ENCODE results near the gene CADPS2. TPM values are rescaled to one million over a fixed set of nuclear protein-coding genes. Genes with fewer than 3 reads are reported as not detected.
"Not testable (repeated sequence)": the region's sequence is repeated elsewhere in the genome, so short reads cannot be mapped to it uniquely, and the experiment has no call there.

The CADPS2 gene
- total and polyA plus RNA-seq, 2 of the 8 experiments (the other 6 are each of a cell fraction or from before 2014, with no cell fraction given), result 8.9 to 22.3 TPM

DNA sequence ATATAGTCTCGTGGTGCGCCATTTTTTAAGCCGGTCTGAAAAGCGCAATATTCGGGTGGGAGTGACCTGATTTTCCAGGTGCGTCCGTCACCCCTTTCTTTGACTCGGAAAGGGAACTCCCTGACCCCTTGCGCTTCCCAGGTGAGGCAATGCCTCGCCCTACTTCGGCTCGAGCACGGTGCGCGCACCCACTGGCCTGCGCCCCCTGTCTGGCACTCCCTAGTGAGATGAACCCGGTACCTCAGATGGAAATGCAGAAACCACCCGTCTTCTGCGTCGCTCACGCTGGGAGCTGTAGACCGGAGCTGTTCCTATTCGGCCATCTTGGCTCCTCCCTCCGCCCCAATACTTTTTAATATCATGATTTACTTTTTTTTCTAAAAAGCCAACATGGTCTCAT, 601.7 kb downstream of the CADPS2 start:
- whole genome bisulfite sequencing, 2 experiments (ENCODE audit: extremely low coverage in 1 of 2, insufficient coverage in 1 of 2, insufficient read length in 1 of 2, insufficient replicate concordance in 2 of 2, low coverage in 1 of 2, low lambda C conversion rate in 2 of 2, missing lambda C conversion rate in 1 of 2), result 68% methylated on average over 17 of the region's 24 CpGs; no CpG with 5 or more reads in 1 of the 2 experiments
- not testable (repeated sequence) for H2AK5ac ChIP-seq (ENCODE audit: low read depth, low read length); H3K79me1 ChIP-seq (ENCODE audit: low read depth, low read length); H3K9ac ChIP-seq (replicated peaks in 1 of 4; ENCODE audit: extremely low read depth in 1 of 4, low read depth in 3 of 4, low read length in 3 of 4); H3K27ac ChIP-seq (ENCODE audit: low read depth, low read length); H3K18ac ChIP-seq (ENCODE audit: extremely low read depth, low read length); H3K14ac ChIP-seq (ENCODE audit: insufficient read length); H3K4ac ChIP-seq (replicated peaks; ENCODE audit: insufficient read length, low read depth, low read length); H4K8ac ChIP-seq (ENCODE audit: extremely low read depth, insufficient read depth, low read length); H3K79me2 ChIP-seq (ENCODE audit: control insufficient read depth in 1 of 2, insufficient read depth in 2 of 2, low read length in 2 of 2); H3K56ac ChIP-seq (replicated peaks; ENCODE audit: insufficient read length, low read depth, low read length); H2BK120ac ChIP-seq (replicated peaks; ENCODE audit: low read depth, low read length); H3K4me1 ChIP-seq (replicated peaks in 1 of 4; ENCODE audit: control insufficient read depth in 3 of 4, insufficient read depth in 4 of 4, low read length in 3 of 4); H4K91ac ChIP-seq (replicated peaks; ENCODE audit: insufficient read length, low read length); H3K9me3 ChIP-seq (ENCODE audit: insufficient read depth in 2 of 2, low read depth in 1 of 2, low read length in 1 of 2); H4K20me1 ChIP-seq (replicated peaks in 1 of 2; ENCODE audit: control insufficient read depth in 1 of 2, insufficient read depth in 2 of 2, low read length in 2 of 2); DNase-seq (ENCODE audit: low read depth in 1 of 2, low spot score in 2 of 2); H3K23ac ChIP-seq (ENCODE audit: insufficient read length); H2BK12ac ChIP-seq (ENCODE audit: low read depth, low read length); H3K23me2 ChIP-seq (ENCODE audit: low read depth, low read length); H2BK20ac ChIP-seq (ENCODE audit: low read length); H2BK15ac ChIP-seq (ENCODE audit: low read length); FAIRE-seq; H3K36me3 ChIP-seq (ENCODE audit: control insufficient read depth in 2 of 4, insufficient read depth in 4 of 4, low read length in 3 of 4); H3K27me3 ChIP-seq (replicated peaks in 1 of 4; ENCODE audit: control insufficient read depth in 3 of 4, extremely low read depth in 1 of 4, insufficient read depth in 3 of 4, low read length in 3 of 4); H2BK5ac ChIP-seq (ENCODE audit: low read depth, low read length); H4K5ac ChIP-seq (ENCODE audit: insufficient read length, low read depth, low read length); H2AFZ ChIP-seq (ENCODE audit: low read length)
- Histone ChIP-seq H3K4me2 (ENCODE audit: insufficient read depth in 1 of 2, low read depth in 2 of 2, low read length in 2 of 2) (peak overlapping the region in 1 of 2 experiments; percentile 22; a peak in 1 of 4 replicates), H3K4me3 (ENCODE audit: extremely low read depth in 1 of 4, insufficient read depth in 2 of 4, low read depth in 3 of 4, low read length in 4 of 4) (peak overlapping the region in 1 of 4 experiments; percentile 14; a peak in 1 of 8 replicates)
- ChIA-PET CTCF (ENCODE audit: partially characterized antibody) (interaction anchor here (1.0 kb wide), 1 partner anchor 66 kb away, joined by 3 read pairs; no protein-coding TSS in a partner anchor), POLR2A (ENCODE audit: partially characterized antibody) (interaction anchor here (0.6 to 0.7 kb wide), 3 partner anchors 10 to 32 kb away, joined by 3 to 4 read pairs (median 4); no protein-coding TSS in a partner anchor)
- TF ChIP-seq YY1 (IDR thresholded peaks at IDR 0.05; ENCODE audit: low read depth, low read length), result 0 out of 2 replicates have a peak, but pooled peaks have one; percentile 33

All from H1 (cell line).